ENCODE data around the gene PLCH1. TPM values are rescaled to one million over a fixed set of nuclear protein-coding genes. Genes with fewer than 3 reads are reported as not detected.

The PLCH1 gene
- total and polyA plus RNA-seq, 9 of the 15 experiments (the other 6 are each of a cell fraction or from before 2014, with no cell fraction given) = 0.17 to 0.62 (median 0.40) TPM

DNA sequence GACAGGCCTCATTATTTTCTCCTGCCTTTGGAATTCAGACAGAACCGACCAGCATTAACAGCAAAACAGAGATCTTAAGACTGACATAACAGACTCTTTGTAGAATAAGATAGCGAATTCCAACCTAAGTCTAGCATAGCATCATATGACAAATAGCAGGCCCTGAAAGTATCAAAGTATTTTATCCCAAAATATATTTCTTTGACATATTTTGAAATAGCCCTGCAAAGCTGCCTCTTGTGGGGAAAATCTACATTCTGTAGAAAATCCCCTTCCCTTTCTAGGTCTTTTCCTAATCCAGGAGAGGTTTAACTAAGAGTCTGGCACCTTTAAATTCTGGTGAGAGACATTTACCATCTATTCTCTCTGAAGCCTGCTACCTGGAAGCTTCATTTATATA lies 417.0 kb downstream of the PLCH1 start:
- WGBS (ENCODE audit: insufficient coverage, low coverage, missing lambda C conversion rate) = 43% methylated on average over 2 of the region's 2 CpGs
- intact Hi-C loops (cut with micrococcal nuclease) = loop anchor here (10.0 kb wide), 1 partner anchor 113 kb away; no protein-coding TSS in a partner anchor
- no peak for FAIRE-seq

More for the DNA sequence above, 417.0 kb downstream of the PLCH1 start:
- Histone ChIP-seq H3K36me3 (ENCODE audit: control insufficient read depth, insufficient read depth, low read length) (no peaks in the 10 kb centered on the region), H3K9ac (ENCODE audit: insufficient read depth in 1 of 2, low read depth in 2 of 2, low read length in 2 of 2) (no peak overlapping the region), H3K4me1 (replicated peaks in 1 of 2; ENCODE audit: control insufficient read depth in 2 of 2, insufficient read depth in 2 of 2, low read length in 2 of 2) (peaks cover 0 to 12% of the 10 kb centered on the region in 2 experiments; a peak in 2 of 5 replicates), H2AFZ (ENCODE audit: low read depth, low read length) (peak overlapping the region; percentile 60; the same call in 1 of the 2 replicates), H3K4me2 (ENCODE audit: insufficient read depth, low read length) (no peak overlapping the region), H3K9me1 (ENCODE audit: control insufficient read depth, insufficient read depth, low read length) (no peaks in the 10 kb centered on the region), H3K27ac (ENCODE audit: extremely low read depth, low read depth, low read length) (no peak overlapping the region), H3K4me3 (no peak overlapping the region), H3K27me3 (ENCODE audit: control insufficient read depth in 2 of 2, insufficient read depth in 2 of 2, low read length in 2 of 2) (no peaks in the 10 kb centered on the region), H3K9me3 (replicated peaks; ENCODE audit: control insufficient read depth, insufficient read depth, low read depth, low read length) (no peaks in the 10 kb centered on the region), H4K20me1 (replicated peaks; ENCODE audit: control insufficient read depth, insufficient read depth, low read length) (no peaks in the 10 kb centered on the region), H3K79me2 (ENCODE audit: control insufficient read depth, insufficient read depth, low read length) (no peaks in the 10 kb centered on the region)
- in situ Hi-C loops (cut with MboI) = no loop called here
- DNase-seq (ENCODE audit: extremely low read depth in 1 of 4, low spot score in 3 of 4) = no peak
- ChIA-PET CTCF (ENCODE audit: low intra/inter-chr PET ratio) (no interaction called here), POLR2A (no interaction called here)
- no peak for ATAC-seq
- TF ChIP-seq SPI1 (IDR thresholded peaks at IDR 0.05; ENCODE audit: borderline replicate concordance, low read depth, low read length) (no peak), GABPB1 (CRISPR knock-in tag; IDR thresholded peaks at IDR 0.05) (no peak), NFATC3 (IDR thresholded peaks at IDR 0.05) (no peak), HNRNPH1 (optimal IDR thresholded peaks at IDR 0.05; ENCODE audit: low read depth, low read length) (no peak), TBL1XR1 (IDR thresholded peaks at IDR 0.05; ENCODE audit: low read length in 2 of 2) (no peak), RB1 (IDR thresholded peaks at IDR 0.05; ENCODE audit: low read depth) (no peak), ZBED1 (IDR thresholded peaks at IDR 0.05) (no peak), SRF (CRISPR knock-in tag; IDR thresholded peaks at IDR 0.05) (no peak), DDX20 (tag; IDR thresholded peaks at IDR 0.05; ENCODE audit: low read depth) (no peak)
- TF ChIP-seq, protein P1, sequence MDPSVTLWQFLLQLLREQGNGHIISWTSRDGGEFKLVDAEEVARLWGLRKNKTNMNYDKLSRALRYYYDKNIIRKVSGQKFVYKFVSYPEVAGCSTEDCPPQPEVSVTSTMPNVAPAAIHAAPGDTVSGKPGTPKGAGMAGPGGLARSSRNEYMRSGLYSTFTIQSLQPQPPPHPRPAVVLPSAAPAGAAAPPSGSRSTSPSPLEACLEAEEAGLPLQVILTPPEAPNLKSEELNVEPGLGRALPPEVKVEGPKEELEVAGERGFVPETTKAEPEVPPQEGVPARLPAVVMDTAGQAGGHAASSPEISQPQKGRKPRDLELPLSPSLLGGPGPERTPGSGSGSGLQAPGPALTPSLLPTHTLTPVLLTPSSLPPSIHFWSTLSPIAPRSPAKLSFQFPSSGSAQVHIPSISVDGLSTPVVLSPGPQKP (CRISPR knock-in tag; IDR thresholded peaks at IDR 0.05) = no peak
- TF ChIP-seq, protein P2, sequence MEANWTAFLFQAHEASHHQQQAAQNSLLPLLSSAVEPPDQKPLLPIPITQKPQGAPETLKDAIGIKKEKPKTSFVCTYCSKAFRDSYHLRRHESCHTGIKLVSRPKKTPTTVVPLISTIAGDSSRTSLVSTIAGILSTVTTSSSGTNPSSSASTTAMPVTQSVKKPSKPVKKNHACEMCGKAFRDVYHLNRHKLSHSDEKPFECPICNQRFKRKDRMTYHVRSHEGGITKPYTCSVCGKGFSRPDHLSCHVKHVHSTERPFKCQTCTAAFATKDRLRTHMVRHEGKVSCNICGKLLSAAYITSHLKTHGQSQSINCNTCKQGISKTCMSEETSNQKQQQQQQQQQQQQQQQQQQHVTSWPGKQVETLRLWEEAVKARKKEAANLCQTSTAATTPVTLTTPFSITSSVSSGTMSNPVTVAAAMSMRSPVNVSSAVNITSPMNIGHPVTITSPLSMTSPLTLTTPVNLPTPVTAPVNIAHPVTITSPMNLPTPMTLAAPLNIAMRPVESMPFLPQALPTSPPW (CRISPR knock-in tag; IDR thresholded peaks at IDR 0.05) = no peak
- TF ChIP-seq, protein P3, sequence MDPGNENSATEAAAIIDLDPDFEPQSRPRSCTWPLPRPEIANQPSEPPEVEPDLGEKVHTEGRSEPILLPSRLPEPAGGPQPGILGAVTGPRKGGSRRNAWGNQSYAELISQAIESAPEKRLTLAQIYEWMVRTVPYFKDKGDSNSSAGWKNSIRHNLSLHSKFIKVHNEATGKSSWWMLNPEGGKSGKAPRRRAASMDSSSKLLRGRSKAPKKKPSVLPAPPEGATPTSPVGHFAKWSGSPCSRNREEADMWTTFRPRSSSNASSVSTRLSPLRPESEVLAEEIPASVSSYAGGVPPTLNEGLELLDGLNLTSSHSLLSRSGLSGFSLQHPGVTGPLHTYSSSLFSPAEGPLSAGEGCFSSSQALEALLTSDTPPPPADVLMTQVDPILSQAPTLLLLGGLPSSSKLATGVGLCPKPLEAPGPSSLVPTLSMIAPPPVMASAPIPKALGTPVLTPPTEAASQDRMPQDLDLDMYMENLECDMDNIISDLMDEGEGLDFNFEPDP (CRISPR knock-in tag; IDR thresholded peaks at IDR 0.05) = no peak
- BruUV-seq (replicated peaks) = no TSS peak

Data from K562 (cell line).